Breast epithelium (tissue), 3 donors: Measurements from ENCODE around the gene SLC10A3.

Experiments used
- POLR2A ChIP-seq: fragments of 450-650 bp; IDR thresholded peaks from one replicate; pipeline ENCODE4 v1.6.1; 2016; ENCODE audit warnings: antibody characterized with exemption, mild to moderate bottlenecking, moderate library complexity
- POLR2AphosphoS5 ChIP-seq, 3 donors: sonication (generic); formaldehyde crosslinking; IDR thresholded peaks; one replicate each; pipeline ENCODE4 v1.6.1; 2017; ENCODE audit warnings: antibody characterized with exemption in 3 of 3

DNA sequence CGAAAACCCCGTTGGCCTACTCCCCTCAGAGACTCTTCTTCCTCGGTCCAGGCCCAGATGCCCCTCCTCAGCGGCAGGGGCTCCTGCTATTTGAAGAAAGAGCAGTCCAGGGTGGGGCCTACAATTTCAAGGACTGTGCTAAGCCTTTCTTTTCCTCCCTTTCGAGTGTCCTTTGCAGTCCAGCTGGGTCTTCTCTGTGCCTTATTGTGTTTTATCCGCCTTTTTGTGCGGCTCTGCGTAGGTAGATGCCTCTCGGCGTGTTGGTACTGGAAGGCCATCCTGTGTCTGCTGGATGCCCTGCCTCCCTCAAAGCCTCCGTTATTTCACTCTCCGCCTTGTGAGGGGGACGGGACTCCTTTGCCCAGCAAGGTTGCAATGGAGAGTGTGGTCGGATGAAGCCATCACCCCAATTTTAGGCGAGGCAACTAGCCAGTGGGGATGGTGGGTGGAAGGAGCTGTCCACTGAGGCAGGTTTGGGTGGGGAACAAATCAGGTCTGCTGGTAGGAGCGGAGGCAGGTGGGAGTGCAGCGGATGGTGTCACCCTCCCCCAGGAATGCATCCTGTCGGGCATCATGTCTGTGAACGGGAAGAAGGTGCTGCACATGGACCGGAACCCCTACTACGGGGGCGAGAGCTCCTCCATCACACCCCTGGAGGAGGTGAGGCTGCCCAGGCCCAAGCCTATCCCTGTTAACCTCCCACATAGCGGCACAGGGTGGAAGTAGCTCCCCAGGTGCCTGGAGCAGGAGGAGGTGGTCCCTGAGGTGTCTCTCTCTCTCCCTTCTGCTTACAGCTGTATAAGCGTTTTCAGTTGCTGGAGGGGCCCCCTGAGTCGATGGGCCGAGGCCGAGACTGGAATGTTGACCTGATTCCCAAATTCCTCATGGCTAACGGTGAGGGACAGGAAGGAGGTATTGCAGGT is 52.2 kb downstream of the SLC10A3 start:
- TF ChIP-seq POLR2AphosphoS5 (IDR thresholded peaks at IDR 0.05) (no peak), POLR2A (no peak)
